ENCODE results near the gene PCP4L1.
"Not testable (repeated sequence)": the region's sequence is repeated elsewhere in the genome, so short reads cannot be mapped to it uniquely, and the experiment has no call there.

DNA sequence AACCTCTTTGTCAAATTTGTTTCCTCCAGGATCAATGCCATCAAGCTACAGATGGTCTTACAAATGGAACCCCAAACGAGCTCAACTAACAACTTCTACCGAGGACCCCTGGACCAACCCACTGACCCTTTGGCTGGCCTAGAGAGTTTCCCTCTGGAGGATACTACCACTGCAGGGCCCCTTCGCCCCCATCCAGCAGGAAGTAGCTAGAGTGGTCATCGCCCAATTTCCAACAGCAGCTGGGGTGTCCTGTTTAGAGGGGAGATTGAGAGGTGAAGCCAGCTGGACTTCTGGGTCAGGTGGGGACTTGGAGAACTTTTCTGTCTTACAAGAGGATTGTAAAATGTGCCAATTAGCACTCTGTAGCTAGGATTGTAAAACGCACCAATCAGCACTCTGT, 1.4 kb upstream of the PCP4L1 start:
- TF ChIP-seq, protein P1, sequence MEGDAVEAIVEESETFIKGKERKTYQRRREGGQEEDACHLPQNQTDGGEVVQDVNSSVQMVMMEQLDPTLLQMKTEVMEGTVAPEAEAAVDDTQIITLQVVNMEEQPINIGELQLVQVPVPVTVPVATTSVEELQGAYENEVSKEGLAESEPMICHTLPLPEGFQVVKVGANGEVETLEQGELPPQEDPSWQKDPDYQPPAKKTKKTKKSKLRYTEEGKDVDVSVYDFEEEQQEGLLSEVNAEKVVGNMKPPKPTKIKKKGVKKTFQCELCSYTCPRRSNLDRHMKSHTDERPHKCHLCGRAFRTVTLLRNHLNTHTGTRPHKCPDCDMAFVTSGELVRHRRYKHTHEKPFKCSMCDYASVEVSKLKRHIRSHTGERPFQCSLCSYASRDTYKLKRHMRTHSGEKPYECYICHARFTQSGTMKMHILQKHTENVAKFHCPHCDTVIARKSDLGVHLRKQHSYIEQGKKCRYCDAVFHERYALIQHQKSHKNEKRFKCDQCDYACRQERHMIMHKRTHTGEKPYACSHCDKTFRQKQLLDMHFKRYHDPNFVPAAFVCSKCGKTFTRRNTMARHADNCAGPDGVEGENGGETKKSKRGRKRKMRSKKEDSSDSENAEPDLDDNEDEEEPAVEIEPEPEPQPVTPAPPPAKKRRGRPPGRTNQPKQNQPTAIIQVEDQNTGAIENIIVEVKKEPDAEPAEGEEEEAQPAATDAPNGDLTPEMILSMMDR (IDR thresholded peaks at IDR 0.05) = not testable (repeated sequence)
- TF ChIP-seq POLR2A (IDR thresholded peaks at IDR 0.05) = not testable (repeated sequence)

All from prostate gland (tissue), 2 donors.